Activated T-cell treated with anti-CD3 and anti-CD28 coated beads, Interleukin-2, amount 50 U/mL, for 48 hours (primary cell): ENCODE measurements around the gene KCNQ1.
A peak's percentile ranks its signal among the peaks of the same experiment; 100 is the strongest.

Experiments used
- DNase-seq, 2 experiments: peaks; one replicate each; pipeline ENCODE4 v3.0.0-alpha.2; 2020

KCNQ1 gene

GRCh38 chr11:2776351-2777061 lies 331.7 kb downstream of the KCNQ1 start:
- peak; percentile 12 to 16 for DNase-seq

- peak; percentile 3 to 4 for DNase-seq
These were observed 332.6 kb downstream of the KCNQ1 start for GRCh38 chr11:2777386-2777785.

DNA sequence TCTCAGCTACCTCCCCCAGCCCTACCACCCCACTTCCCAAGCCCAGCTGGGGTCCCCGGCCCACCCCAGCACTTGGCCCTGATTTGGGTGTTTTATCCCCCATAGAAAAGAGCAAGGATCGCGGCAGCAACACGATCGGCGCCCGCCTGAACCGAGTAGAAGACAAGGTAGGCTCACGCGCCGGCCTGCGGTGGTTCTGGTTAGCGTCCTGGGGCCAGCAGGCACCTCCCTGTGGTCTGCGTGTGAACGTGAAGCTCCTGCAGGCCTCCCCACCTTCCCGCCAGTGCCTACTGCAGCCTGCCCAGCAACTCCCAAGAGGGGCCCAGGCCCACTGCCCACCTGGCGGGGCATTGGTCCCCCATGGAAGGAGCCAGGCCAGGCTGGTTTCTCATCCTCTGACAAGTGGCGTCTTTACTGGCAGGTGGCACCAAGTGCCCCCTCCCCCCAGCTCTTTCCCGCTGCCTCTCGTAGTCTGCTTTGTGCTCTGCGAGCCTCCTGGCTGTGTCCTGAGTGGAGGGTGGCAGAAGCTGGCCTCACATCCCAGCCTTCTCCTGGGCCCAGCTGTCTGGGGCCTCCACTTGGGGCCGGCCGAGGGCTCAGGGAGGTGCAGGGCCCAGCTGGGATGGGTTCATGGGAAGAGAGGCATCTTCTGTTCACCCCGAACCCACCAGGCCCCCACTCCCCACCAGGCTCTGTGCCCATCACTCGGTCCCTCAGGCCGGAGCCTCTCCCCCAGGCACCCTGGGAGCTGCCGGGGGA lies 333.2 kb downstream of the KCNQ1 start:
- DNase-seq, result peak; percentile 11 to 14

- DNase-seq, result peak; percentile 13
These were observed 334.1 kb downstream of the KCNQ1 start for GRCh38 chr11:2778630-2779498.

- DNase-seq, result peak in 1 of 2 experiments; percentile 11
These were observed 334.7 kb downstream of the KCNQ1 start for GRCh38 chr11:2779499-2779980.

DNA sequence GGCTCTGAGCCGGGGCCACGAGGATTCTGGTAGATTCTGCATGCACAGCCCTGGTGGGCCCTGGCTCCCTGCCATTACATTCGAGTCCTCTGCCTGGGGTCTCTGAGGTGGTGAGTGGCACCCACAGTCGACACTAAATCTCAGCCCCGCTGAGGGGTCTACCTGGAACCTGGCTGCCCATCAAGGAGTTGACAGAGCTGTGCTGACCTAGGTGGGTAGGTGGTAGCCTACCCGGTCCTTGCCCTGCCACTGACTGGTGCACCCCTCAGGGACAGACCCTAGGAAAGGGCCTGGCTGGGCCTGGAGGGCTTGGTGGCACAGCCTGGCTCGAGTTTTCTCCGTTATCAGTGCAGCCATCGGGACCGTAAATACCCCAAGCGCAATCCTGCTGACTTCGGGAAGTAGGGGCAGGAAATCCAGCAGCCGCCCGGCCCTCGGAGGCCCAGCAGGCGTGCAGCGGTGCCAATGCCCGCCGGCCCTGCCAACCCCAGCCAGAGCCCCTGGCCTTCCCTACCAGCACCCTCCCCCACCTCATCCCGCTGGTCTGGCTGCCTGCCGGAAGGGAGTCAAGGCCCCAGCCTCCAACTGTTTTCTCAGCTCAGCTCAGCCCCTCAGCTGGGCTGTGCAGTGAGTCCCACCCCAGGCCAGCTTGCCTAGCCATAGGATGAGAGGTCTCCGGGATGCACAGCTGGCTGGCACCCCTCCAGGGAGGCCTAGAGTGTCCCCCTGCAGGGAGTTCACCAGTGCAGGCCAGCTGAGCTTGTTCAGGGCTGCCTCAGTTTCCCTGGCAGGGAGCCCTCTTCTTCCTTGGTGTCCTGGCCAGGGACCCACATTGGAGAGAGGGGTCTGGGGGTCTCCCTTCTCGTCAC lies 335.4 kb downstream of the KCNQ1 start:
- DNase-seq, result peak; percentile 12 to 14

GRCh38 chr11:2780850-2781407 lies 336.1 kb downstream of the KCNQ1 start:
- DNase-seq, result no peak

DNA sequence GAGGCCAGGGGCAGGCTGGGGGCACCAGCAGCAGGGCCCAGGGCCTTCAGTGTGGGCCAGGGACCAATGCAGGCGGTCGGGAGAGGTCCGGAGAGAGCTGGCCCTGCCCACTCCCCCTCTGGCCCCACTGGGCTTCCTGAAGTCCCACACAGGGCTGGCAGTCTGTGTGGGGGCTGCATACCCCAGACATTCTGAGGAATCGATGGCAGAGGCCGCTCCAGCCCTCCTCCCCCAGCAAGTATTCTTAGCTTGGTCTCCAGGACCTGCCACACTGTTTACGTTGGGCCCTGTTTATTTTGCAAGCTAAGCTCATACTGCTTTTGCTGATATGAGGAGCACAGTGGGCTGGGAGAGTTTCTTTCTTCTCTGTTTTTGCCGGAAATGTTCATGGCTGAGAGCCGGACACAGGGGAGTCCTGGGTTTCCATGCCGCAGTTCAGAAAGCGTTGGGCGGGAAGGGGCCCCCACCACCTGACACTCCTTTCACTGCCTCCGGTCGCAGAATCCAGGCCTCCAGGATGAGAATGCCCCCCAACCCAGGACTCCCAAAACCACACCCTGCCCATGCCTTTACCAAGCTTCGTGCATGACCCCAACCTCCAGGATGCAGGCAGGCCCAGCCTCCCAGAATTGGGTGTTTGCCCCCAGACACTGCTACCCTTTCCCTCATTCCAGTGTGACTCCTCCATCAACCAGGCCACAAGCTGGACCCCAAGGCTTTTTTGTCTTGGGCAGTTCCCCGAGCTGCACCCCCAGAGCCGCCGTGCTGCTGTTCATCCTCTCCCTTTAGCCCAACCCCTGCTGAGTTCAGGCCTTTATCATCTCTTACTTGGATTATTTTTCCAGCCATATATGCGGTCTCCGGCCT lies 336.8 kb downstream of the KCNQ1 start:
- peak; percentile 7 to 9 for DNase-seq

- no peak for DNase-seq
These were observed 338.0 kb downstream of the KCNQ1 start for GRCh38 chr11:2782769-2783168.

DNA sequence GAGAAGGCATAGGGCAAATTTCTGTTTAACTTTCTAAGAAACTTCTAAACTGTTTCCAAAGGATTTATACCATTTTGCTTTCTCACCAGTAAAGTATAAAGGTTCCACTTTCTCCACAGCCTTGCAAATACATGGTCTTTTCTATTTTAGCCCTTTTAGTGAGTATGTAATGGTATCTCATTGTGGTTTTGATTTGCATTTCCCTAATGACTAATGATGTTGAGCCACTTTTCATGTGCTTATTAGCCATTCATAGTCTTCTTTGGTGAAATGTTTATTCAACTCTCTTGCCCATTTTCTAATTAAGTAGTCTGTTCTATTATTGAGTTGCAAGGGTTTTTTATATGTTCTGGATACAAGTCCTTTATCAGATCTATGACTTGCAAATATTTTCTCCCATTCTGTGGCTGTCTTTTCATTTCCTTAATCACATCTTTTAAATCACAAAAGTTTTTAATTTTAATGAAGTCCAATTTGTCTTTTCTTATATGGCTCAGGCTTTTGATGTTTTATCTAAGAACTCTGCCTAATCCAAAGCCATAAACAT lies 338.8 kb downstream of the KCNQ1 start:
- no peak for DNase-seq

DNA sequence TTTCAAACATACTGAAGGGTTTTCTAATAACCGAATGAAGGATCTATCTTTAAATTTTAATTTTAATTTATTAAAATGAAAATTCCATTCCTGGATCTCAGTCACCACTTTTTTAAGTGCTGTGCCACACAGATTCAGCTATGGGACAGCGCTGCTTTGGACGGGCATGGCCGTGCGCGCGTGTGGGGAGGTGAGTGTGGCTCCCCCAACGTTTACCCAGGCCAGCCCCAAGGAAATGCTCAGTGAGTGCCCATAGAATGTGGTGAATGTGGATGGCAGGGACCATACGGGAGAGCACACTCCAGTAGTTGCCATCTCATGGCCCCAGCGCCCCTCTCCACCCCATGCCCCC lies 343.0 kb downstream of the KCNQ1 start:
- no peak for DNase-seq

- peak; percentile 10 to 12 for DNase-seq
These were observed 343.6 kb downstream of the KCNQ1 start for GRCh38 chr11:2788168-2789071.

DNA sequence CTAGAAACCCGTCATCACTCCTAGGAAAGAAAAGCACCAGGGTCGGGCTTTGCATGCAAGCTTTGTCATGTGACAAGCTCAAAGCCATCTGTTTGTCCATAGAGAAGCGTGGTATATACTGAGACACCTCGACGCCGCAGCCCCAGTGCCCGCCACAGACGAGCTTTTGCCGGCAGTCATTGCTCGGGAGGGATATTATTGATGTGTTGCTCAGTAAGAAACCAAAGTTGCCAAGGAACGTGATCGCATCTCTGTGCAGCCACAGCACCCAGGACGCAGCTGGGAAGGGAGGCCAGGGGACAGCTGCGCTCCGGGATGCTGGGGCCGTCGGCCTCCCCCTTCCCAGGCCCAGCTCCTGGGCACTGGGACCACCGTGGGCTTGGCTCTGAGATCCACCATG lies 344.5 kb downstream of the KCNQ1 start:
- DNase-seq, result peak; percentile 7 to 10

DNA sequence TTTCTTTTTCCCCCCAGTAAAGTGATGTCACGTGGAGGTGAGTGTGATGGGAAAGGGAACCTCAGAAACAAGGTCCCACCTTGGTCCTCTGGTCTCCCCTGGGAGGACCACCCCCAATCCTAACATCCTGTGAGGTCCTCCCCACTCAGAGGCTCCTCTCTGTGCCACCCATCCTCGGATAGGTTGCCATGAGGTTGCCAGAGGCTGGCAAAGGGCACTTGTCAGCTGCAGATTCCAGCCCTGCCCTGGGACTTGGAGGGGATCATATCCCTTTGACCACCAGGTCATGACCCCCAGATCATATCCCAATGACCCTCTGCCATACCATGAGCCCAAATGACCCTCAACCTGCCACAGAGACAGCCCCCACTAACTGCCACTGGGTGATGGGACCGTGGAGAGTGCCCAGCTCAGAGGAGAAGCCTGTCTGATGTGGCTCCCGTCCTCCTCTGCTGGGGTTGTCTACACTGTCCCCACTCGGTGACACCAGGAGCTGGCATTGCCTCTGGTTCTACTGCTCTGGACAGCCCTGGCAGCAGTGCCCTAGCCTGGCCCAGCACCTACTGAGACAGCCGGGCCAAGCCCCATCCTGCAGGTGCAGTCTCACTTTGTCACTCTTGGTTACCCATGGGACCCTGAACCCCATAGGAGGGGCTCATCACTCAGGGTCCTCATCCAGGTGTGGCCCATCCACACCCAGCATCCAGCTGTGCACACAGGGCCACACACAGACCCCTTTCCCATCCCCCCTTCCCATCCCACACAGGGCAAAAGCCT lies 345.2 kb downstream of the KCNQ1 start:
- DNase-seq, result peak; percentile 8 to 14

DNA sequence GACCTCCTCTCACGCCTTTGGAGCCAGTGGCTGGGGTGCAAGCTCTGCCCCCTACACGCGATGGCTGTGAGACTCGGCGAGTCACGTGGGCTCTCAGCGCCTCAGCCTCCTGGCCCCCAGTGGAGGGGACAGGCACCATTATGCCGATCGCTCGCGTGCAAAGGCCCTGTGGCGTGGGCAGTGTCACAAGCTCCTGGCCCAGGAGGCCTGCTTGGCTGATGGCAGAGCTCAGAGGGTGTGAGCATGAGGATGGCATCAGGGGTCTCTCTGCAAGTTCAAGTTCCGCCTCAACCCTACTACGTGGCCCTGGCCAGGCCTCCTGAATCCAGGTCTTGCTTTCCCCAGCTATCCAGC lies 345.7 kb downstream of the KCNQ1 start:
- DNase-seq, result no peak

GRCh38 chr11:2791139-2791520 lies 346.3 kb downstream of the KCNQ1 start:
- no peak for DNase-seq

DNA sequence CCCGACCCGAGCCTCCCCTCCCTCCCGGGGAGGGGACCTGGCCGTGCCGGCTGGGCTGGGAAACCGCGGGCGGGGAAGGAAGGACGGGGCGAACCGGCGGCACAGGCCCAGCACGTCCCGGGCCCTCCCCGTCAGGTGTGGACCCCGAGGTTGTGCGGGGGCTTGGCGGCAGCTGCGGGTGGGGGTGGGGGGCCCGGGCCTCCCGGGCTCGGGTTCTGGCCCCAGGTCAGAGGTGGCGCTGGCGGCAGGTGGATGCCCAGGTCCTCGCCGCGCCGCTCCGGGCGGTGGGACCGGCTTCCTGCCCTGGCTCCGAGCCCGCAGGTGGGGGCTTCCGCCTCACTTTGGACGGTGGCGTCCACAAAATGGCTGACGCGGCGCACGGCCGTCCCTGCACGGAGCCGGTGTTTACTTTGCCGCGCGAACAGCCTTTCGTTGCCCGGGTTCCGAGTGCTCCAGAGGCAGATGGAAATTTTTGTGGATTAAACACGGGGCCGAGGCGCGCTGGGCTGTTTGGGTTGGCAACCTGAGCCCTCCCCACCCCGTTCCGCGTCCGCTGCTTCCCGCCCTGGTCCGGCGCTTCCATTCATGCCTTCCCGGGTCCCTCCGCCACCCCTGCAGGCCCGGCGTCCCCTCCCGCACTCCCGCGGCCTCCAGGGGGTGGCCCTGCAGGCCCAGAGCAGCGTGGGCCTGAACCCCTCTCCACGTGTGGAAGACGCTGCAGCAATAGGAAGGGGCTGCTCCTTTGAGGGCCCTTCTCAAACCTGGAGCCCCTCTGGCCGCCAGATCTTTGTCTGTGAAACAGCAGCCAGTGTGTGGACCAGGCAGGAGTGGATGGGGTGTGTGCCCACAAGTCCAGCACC lies 346.9 kb downstream of the KCNQ1 start:
- DNase-seq, result peak in 1 of 2 experiments; percentile 59
